GM19397 (cell line): Measurements from ENCODE around the gene PCBP3.
"Not testable (repeated sequence)": the region's sequence is repeated elsewhere in the genome, so short reads cannot be mapped to it uniquely, and the experiment has no call there.

Experiments
- ATAC-seq: cut with Tn5 transposase; IDR thresholded peaks from one replicate; pipeline ENCODE4 v1.9.1; 2021; ENCODE audit warnings: mild to moderate bottlenecking, moderate library complexity; ENCODE audit not compliant: unreplicated experiment

Gene PCBP3

DNA sequence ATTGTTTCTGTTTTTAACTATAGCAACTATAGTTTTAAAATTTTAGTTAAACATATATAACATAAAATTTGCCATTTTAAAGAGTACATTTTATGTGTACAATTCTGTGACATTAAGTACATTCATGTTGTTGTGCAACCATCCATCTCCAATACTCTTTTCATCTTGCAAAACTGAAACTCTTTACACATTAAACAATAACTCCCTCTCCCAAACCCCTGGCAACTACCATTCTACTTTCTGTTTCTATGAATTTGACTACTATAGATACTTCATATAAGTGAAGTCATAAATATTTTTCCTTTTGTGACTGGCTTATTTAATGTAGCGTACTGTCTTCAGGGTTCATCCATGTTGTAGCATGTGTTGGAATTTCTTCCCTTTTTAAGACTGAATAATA, 25.9 kb downstream of the PCBP3 start:
- ATAC-seq = no peak

DNA sequence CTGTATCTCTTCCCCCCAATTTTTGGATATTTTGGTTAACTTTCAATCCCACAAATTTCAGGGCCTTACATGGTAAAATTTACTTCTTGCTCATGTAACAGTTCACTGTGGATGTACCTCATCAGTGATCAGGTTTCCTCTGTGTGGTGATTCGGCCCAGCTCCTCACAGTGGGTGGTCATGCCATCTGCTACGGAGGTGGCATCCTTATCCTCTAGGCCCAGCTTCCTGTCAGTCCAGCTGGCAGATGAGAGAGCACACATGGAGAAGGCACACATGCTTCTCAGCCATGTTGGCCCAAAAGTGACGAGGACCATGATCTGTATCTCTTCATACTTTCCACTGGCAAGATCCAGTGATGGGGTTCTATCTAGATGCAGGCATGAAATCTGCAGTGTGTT, 27.2 kb downstream of the PCBP3 start:
- ATAC-seq = no peak

DNA sequence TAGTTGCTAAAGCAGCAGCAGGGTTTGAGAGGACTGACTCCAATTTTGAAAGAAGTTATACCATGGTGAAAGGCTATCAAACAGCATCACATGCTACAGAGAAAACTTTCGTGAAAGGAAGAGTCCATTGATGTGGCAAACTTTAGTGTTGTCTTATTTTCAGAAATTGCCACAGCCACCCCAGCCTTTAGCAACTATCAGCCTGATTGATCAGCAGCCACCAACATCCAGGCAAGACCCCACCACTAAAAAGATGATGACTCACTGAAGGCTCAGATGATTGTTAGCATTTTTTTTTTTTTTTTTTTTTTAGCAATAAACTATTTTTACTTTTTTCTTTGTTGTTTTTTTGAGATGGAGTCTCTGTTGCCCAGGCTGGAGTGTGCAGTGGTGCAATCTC, 35.3 kb downstream of the PCBP3 start:
- ATAC-seq = not testable (repeated sequence)

DNA sequence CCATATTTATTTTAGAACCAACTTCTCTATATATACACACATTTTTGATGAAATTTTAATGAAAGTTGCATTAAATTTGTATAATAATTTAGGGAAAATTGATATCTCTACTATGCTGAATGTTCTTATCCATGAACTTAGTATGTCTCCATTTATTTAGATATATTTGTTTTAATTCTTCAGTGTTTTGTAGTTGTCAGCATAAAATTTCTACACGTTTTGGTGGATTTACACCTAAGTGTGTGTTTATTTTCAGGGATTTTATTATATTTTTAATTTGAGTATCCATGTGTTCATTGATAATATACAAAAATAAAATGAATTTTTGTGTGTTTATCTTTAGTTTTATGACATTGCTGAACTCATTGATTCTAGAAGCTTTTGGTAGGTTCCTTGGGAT, 36.7 kb downstream of the PCBP3 start:
- ATAC-seq = no peak

DNA sequence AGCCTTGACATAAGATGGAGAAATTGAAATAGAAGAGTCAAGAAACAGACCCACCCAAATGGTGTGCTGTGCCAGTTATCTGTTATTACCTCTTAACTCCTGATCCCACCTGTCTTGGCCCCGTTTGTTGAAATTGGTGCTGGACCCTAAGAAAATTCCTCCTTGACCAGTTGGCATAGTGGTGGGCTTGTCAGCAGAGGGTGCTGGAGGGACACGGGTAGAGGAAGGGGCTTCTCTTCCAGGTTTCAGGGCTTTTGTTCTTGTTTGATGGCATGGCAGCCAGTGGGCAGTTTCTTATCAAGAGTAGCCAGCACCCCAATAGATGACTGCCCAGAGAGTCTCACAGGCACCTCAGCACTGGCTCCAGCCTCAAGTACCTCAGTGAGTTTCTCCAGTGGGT, 51.6 kb downstream of the PCBP3 start:
- ATAC-seq = no peak

DNA sequence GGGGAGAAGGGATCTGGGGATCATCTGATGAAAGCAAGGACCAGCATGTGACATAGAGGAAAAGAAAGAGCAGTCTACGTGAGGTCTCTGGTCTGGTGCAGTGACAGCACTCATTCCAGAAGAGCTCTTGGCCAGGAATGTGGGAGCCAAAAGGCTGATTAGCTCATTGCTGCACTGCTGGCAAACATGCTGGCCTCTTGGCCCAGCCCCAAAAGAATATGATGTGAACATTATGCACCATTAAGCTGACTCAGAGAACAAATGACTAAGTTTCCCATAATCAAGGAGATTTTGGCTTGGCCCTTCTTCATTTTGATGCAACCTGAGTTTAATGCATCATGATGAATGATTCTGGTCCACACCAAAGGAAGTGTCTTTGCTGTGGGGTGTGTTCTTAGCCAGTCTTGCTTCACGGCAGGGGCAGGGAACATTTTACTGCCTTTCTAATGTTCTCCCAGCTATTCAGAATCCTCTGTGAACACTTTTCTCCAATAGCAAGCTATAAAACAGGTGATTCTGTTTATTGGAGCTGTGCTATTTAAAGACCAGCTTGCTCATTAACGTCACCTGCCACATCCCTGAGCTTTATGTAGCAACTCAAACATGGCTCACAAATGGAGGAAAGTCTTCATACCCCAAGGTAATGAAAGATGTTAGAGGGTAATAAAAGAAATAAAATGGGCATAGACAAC, 55.1 kb downstream of the PCBP3 start:
- ATAC-seq = no peak

DNA sequence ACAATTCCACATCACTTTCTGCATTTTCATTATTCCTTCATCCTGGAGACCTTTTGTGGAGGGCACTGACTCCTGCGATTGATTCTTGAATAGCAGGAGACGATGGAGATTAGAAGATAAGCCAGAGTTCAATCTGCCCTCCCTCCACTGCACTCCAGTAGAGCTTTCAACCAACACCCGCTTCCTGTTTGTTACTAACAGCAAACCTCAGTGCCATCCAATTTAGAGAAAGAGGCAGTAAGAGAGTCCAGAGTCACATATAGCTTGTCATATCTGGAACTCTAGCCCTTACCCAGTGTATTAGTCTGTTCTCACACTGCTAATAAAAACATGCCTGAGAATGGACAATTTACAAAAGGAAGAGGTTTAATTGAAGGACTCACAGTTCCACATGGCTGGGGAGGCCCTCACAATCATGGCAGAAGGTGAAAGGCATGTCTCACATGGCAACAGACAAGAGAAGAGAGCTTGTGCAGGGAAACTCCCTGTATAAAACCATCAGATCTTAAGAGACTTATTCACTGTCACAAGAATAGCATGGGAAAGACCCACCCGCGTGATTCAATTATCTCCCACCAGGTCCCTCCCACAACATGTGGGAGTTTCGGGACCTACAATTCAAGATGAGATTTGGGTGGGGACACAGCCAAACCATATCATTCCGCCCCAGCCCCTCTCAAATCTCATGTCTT, 55.9 kb downstream of the PCBP3 start:
- ATAC-seq = no peak

DNA sequence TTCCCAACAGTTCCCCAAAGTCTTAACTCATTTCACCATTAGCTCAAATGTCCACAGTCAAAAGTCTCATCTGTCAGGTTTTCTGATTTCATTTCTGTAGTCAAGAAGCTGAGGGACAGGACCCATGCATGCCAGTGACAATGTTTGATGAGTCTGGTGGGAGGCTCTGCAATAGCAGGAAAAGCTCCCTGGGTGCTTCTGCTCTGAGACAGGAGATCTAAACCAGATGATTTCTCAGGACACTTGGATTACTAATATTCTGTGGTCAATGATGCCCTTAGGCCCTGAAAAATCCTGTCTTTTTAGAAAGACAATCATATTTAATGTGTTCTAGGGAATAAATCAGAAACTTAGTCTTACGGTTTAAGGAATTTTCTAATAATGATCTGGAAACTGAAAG, 56.4 kb downstream of the PCBP3 start:
- no peak for ATAC-seq

DNA sequence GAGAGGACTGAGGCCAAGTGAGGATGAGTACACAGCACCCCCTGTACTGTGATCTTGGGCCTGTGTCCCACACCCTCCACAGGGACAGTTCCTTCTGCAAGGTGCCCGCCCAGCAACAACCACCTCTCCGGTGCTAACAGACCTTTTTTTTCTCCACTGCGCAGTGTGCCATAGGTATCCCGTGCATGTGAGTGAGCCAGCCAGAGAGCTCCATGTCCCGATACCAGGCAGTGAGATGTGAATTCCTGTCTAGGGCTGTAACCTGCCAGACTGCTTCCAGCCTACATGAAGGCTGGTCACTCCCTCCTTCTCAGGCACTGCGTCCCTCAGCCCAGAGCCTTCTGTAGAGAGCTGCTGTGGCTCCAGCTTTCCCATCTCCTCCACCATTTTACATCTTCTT, 56.9 kb downstream of the PCBP3 start:
- no peak for ATAC-seq

DNA sequence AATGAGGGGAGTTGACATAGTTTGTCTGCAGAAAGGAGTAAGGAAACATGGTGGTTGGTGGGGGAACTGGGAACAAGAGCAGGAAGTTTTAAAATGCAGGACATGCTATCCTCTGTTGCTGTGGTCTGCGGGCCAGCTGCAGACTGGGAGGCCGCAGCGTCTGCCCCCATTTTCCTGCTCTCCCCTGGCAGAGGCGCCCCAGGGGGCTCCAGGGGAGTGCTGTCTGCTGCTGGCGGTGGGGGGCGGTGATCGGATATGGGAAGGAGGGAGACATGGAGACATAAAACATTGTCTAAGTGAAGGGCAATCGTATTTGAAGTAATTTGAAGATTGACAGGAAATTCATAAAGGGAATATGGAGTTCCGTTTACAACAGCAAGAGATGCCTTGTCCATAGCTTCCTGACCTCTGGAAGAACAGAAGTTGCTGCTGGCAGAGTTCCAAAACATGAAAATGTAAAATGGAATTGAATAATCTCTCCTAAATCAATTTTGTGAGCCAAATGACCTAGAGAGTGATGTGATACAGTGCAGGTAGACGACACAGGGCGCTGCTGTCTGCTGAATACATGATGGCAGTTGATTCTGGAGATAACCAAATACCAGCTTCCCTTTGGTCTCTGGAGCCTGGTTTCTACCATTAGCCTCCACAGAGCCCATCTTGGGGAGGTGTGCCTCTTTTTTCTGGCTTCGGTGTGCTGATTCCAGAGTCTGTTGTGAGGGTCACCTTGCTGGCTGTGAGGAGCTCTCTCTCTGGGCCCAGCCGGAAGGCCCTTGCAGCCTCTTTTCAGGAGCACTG, 61.0 kb downstream of the PCBP3 start:
- ATAC-seq = no peak

DNA sequence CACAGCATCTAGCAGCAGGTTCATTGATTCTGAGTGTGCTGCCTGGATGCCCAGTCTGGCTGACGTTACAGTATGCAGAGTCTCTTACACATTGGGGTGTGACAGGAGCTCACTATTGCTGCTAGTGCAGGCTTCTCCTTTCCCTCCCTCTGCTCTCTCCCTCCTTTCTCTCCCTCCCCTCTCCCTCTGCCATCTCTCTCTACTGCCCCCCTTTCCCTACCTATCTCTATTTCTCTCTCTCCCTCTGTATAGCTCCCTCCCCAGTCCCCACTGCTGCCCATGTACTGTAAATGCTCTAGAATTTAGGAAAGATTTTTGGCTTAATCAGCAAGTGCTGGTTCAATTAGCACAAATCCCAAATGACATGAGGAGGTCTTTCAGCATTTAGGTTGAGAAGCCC, 62.8 kb downstream of the PCBP3 start:
- no peak for ATAC-seq

DNA sequence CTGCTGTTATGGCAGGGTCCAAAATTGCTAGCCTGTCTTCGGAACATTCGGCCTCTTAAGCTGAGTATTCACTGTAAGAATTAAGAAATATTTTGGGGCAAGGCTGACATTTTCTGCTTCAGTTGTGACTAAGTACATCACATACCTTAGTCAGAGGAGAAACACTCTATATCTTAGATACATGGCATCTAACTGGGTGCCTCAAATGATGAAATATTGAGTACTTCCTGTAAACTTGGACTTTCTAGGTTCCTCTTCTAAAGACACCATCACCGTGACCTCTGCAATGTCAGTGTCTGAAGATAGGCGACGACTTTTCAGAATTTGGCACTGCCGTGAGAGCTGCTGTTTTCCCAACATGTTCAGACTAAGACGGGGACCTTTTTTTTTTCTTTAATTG, 65.6 kb downstream of the PCBP3 start:
- no peak for ATAC-seq

DNA sequence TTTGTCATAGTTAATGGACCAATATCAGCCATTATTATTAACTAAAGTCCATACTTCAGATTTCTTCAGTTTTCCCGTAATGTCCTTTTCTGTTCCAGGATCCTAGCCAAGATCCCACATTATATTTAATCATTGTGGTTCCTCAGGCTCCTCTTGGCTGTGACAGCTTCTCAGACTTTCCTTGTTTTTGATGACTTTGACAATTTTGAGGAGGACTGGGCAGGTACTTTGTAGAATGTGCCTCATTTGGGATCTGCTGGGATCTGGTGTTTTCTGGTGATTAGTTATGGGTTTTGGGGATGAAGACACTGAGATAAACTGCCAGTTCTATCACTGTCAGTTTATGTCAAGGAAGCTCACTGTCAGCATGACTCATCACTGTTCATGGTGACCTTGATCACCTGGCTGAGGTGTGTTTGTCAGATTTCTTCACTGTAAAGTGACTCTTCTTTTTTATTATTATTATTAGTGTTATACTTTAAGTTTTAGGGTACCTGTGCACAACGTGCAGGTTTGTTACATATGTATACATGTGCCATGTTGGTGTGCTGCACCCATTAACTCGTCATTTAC, 66.3 kb downstream of the PCBP3 start:
- ATAC-seq = no peak

DNA sequence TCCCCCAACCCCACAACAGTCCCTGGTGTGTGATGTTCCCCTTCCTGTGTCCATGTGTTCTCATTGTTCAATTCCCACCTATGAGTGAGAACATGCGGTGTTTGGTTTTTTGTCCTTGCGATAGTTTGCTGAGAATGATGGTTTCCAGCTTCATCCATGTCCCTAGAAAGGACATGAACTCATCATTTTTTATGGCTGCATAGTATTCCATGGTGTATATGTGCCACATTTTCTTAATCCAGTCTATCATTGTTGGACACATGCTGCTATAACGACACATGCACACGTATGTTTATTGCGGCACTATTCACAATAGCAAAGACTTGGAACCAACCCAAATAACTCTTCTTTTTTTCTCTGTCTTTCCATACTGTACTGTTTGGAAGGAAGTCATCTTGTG, 66.8 kb downstream of the PCBP3 start:
- not testable (repeated sequence) for ATAC-seq

DNA sequence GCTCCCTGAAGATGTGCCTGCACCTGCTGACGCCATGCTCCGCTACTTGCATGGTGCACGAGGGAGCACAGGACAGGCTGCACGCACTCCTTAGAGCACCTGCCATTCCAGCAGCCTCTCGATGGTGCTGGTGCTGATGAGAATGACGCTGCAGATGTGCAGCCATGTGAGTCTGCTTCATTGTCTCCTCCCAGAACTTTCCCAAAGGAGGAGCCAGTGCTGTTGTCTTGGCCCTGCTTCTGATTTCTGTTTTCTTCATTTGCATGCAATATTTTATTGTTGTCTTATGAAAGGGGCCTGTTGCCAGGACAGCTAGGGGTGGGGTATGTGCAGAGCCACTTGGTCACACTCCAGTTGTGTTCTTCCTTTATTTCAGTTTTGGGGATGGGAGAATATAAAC, 70.1 kb downstream of the PCBP3 start:
- ATAC-seq = no peak

DNA sequence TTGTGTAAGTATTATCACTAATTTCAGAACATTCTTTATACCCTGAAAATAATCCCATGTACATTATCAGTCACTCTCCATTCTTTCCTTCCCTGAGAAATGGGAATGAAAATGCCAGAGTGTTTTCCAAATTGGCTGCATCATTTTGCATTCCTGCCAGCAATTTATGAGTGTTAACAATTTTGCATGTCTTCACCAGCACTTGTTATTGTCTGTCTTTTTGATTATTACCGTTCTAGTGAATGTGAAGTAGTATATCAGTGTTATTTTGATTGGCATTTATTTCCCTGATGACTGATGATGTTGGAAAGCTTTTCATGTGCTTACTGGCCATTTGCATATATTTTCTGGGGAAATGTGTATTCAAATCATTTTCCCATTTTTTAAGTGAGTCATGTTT, 71.9 kb downstream of the PCBP3 start:
- no peak for ATAC-seq

DNA sequence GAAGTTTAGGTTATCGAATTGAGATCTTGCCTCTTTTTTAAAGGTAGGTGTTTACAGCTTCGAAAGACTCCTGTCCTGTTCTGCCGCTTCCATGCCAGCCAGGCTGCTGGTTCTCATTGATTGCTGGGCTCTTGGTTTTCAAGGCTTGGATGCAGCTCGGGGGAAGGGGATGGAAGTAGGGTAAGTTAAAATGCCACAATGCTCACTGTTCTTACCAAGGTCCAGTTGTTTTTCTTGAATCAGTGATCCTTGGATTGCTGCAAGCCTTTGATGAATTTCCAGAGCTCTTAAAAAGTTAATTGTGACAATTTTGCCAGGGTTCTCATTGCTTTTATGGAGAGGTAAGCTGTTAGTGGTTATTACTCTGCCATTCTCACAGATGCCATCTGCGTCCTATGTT, 74.9 kb downstream of the PCBP3 start:
- no peak for ATAC-seq

DNA sequence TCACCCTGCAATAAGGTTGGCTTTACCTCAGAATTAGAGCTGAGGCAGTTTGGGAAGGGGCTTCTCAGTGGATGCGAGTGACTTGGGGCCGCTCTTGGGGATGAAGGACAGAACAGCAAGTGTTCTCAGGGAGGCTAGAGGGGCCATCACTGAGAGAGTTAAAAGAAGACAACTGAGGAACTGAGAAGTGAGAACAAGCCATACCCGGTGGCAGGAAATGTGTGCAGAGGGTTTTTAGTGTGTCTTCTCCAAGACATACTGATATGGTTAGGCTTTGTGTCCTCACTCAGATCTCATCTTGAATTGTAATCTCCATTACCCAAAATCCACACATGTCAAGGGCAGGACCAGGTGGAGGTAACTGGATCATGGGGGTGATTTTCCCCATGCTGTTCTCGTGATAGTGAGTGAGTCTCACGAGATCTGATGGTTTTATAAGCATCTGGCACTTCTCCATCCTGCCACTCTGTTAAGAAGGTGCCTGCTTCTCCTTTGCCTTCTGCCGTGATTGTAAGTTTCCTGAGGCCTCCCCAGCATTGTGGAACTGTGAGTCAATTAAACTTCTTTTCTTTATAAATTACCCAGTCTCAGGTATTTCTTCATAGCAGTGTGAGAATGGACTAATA, 75.8 kb downstream of the PCBP3 start:
- no peak for ATAC-seq

DNA sequence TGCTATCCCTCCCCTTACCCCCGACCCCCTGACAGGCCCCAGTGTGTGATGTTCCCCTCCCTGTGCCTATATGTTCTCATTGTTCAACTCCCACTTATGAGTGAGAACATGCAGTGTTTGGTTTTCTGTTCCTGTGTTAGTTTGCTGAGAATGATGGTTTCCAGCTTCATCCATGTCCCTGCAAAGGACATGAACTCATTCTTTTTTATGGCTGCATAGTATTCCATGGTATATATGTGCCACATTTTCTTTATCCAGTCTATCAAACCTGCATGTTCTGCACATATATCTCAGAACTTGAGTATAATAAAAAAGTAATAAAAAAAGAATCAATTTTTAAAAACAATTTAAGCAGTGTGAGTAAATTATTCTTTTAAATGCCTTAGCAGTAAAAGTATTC, 76.7 kb downstream of the PCBP3 start:
- not testable (repeated sequence) for ATAC-seq

DNA sequence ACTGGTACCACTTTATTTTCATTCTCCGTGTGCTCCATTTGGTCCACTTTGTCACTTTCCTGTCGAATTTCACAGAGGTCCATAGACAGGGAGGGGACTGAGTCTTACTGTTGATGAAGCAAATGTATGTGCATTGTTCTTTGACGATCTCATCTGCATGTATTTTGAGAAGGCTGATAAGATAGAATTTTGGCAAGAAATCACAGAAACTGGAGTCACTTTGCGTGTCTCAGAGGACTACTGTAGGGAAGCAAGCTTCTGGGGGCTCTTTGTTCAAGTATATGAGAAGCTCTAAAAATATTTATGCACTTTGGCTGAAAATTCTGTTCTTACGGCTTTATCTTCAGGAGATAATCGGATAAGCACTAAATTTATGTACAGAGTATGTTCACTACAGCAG, 78.1 kb downstream of the PCBP3 start:
- ATAC-seq = no peak
